HCT116 (cell line): ENCODE measurements around the gene PANX3. TPM values are rescaled to one million over a fixed set of nuclear protein-coding genes. Genes with fewer than 3 reads are reported as not detected.

Experiments used
- ATAC-seq: fragments of 200-7000 bp; cut with Tn5 transposase; 2 replicates; pipeline ENCODE4 v1.9.1; 2020; ENCODE audit warnings: mild to moderate bottlenecking, moderate library complexity
- BruUV-seq: library from RNA; stranded (reverse); fragments of 400-500 nt; replicated peaks from 2 replicates; lab custom pipeline; 2021; lab: Mats Ljungman, UMichigan
- CTCF ChIA-PET: fragments of 300-600 bp; sonication (Branson Sonifier 250); formaldehyde crosslinking; loops from one replicate; lab custom pipeline; 2021; ENCODE audit warnings: antibody characterized with exemption; lab: Charles Lee
- POLR2A ChIA-PET: fragments of 300-600, 350-600 bp; sonication (Branson Sonifier 250); formaldehyde crosslinking; loops from one replicate; lab custom pipeline; 2021; ENCODE audit warnings: antibody characterized with exemption; lab: Charles Lee
- RAD21 ChIA-PET, 2 experiments: fragments of 300-600 bp; sonication (Branson Sonifier 250); formaldehyde crosslinking; loops; one replicate each; lab custom pipeline; 2023; ENCODE audit warnings: low total read pairs in 2 of 2; ENCODE audit not compliant: uncharacterized antibody in 2 of 2, unreplicated experiment in 2 of 2, low non-redundant PET in 1 of 2; lab: Charles Lee
- DNase-seq: peaks from one replicate; pipeline ENCODE4 v3.0.0-alpha.2; 2010; ENCODE audit warnings: low read depth, low spot score
- H2AFZ ChIP-seq: fragments of 200-600 bp; shearing (Covaris generic), sonication (generic); 2 replicates; pipeline ENCODE4 v1.6.1; 2017; ENCODE audit warnings: low read depth, mixed run types, mixed read lengths, antibody characterized with exemption, low read length; ENCODE audit not compliant: poor library complexity, severe bottlenecking
- H3K27ac ChIP-seq: 2 replicates; pipeline ENCODE4 v1.5.1; 2012; ENCODE audit warnings: low read depth, low read length
- H3K27me3 ChIP-seq: fragments of 200-600 bp; sonication (generic); 2 replicates; pipeline ENCODE4 v1.6.1; 2016; ENCODE audit warnings: mixed run types, low read length, mixed read lengths; ENCODE audit not compliant: insufficient read depth
- H3K36me3 ChIP-seq, 2 experiments: fragments of 200-500 bp in 1 of 2; fragments of 200-600 bp in 1 of 2; sonication (Bioruptor generic) in 1 of 2; sonication (generic) in 1 of 2; 2 replicates each; pipeline versions ENCODE4 v1.5.1 to v1.6.1; 2014 to 2016; ENCODE audit warnings: low read length in 2 of 2, inconsistent platforms in 1 of 2, mixed read lengths in 1 of 2, mixed run types in 1 of 2; ENCODE audit not compliant: insufficient read depth in 2 of 2, control insufficient read depth in 1 of 2
- H3K4me1 ChIP-seq, 2 experiments: fragments of 200-600 bp in 1 of 2; sonication (generic) in 1 of 2; 2 replicates each; pipeline versions ENCODE4 v1.5.1 to v1.6.1; 2012 to 2017; ENCODE audit warnings: low read length in 2 of 2, inconsistent platforms in 1 of 2, mild to moderate bottlenecking in 1 of 2, mixed read lengths in 1 of 2, mixed run types in 1 of 2, moderate library complexity in 1 of 2; ENCODE audit not compliant: insufficient read depth in 2 of 2, control insufficient read depth in 1 of 2
- H3K4me2 ChIP-seq: fragments of 200-600 bp; sonication (generic); 2 replicates; pipeline ENCODE4 v1.6.1; 2017; ENCODE audit warnings: mixed run types, low read length, mixed read lengths
- H3K4me3 ChIP-seq, 2 experiments: fragments of 200-600 bp in 1 of 2; sonication (generic) in 1 of 2; replicated peaks in 1 of 2; 2 replicates each; pipeline ENCODE4 v1.5.1; 2011 to 2016; ENCODE audit warnings: low read length in 2 of 2, control low read depth in 1 of 2, low read depth in 1 of 2, mild to moderate bottlenecking in 1 of 2, mixed read lengths in 1 of 2, mixed run types in 1 of 2
- H3K79me2 ChIP-seq: fragments of 200-600 bp; sonication (generic); 2 replicates; pipeline ENCODE4 v1.6.1; 2017; ENCODE audit warnings: mild to moderate bottlenecking, mixed run types, low read length, moderate library complexity, mixed read lengths; ENCODE audit not compliant: insufficient read depth
- H3K9ac ChIP-seq: fragments of 200-600 bp; sonication (generic); 2 replicates; pipeline ENCODE4 v1.6.1; 2016; ENCODE audit warnings: low read length, mixed read lengths
- H3K9me2 ChIP-seq: fragments of 200-600 bp; sonication (generic), shearing (Covaris generic); 2 replicates; pipeline ENCODE4 v1.6.1; 2017; ENCODE audit warnings: mixed run types, mild to moderate bottlenecking, moderate library complexity; ENCODE audit not compliant: insufficient read depth
- H3K9me3 ChIP-seq, 2 experiments: fragments of 200-500 bp in 1 of 2; fragments of 200-600 bp in 1 of 2; sonication (Bioruptor generic) in 1 of 2; sonication (generic) in 1 of 2; 2 replicates each; pipeline ENCODE4 v1.6.1; 2014 to 2017; ENCODE audit warnings: low read length in 2 of 2, mixed read lengths in 2 of 2, inconsistent platforms in 1 of 2, low read depth in 1 of 2, mild to moderate bottlenecking in 1 of 2, mixed run types in 1 of 2, moderate library complexity in 1 of 2; ENCODE audit not compliant: control insufficient read depth in 1 of 2, insufficient read depth in 1 of 2
- H4K20me1 ChIP-seq: fragments of 200-600 bp; sonication (generic), shearing (Covaris generic); 2 replicates; pipeline ENCODE4 v1.6.1; 2017; ENCODE audit warnings: mixed run types, mild to moderate bottlenecking, moderate library complexity; ENCODE audit not compliant: insufficient read depth
- ATF3 ChIP-seq: IDR thresholded peaks from 2 replicates; pipeline ENCODE4 v1.6.1; 2012
- CBX3 ChIP-seq: IDR thresholded peaks from 2 replicates; pipeline ENCODE4 v1.6.1; 2012; ENCODE audit warnings: low read depth
- CEBPB ChIP-seq: IDR thresholded peaks from 2 replicates; pipeline ENCODE4 v1.6.1; 2012; ENCODE audit warnings: low read depth
- CTCF ChIP-seq, 3 experiments: fragments of 200-600 bp in 1 of 3; sonication (generic) in 1 of 3; IDR thresholded peaks in 2 of 3; conservative IDR thresholded peaks in 1 of 3; 2 replicates each; pipeline ENCODE4 v1.5.1; 2012 to 2017; ENCODE audit warnings: low read depth in 2 of 3, low read length in 2 of 3, antibody characterized with exemption in 1 of 3, borderline replicate concordance in 1 of 3, control low read depth in 1 of 3, mild to moderate bottlenecking in 1 of 3, mixed read lengths in 1 of 3, mixed run types in 1 of 3, moderate library complexity in 1 of 3; ENCODE audit not compliant: insufficient read depth in 1 of 3
- EGR1 ChIP-seq: IDR thresholded peaks from 2 replicates; pipeline ENCODE4 v1.6.1; 2012; ENCODE audit warnings: low read depth
- ELF1 ChIP-seq: IDR thresholded peaks from 2 replicates; pipeline ENCODE4 v1.6.1; 2012; ENCODE audit warnings: low read depth, borderline replicate concordance
- EZH2 ChIP-seq: fragments of 200-600 bp; sonication (generic); IDR thresholded peaks from 2 replicates; pipeline ENCODE4 v1.6.1; 2017; ENCODE audit warnings: antibody characterized with exemption, mixed run types
- EZH2phosphoT487 ChIP-seq: fragments of 200-600 bp; IDR thresholded peaks from 2 replicates; pipeline ENCODE4 v1.6.1; 2018; ENCODE audit warnings: antibody characterized with exemption, borderline replicate concordance
- FOSL1 ChIP-seq: IDR thresholded peaks from 2 replicates; pipeline ENCODE4 v1.6.1; 2012; ENCODE audit warnings: low read depth
- JUND ChIP-seq: IDR thresholded peaks from 2 replicates; pipeline ENCODE4 v1.6.1; 2012
- POLR2A ChIP-seq: IDR thresholded peaks from 2 replicates; pipeline ENCODE4 v1.7.0; 2011; ENCODE audit warnings: borderline replicate concordance; ENCODE audit not compliant: insufficient read depth, insufficient read length; ENCODE audit errors: extremely low read depth
- POLR2AphosphoS5 ChIP-seq: IDR thresholded peaks from 2 replicates; pipeline ENCODE4 v1.6.1; 2011; ENCODE audit warnings: mild to moderate bottlenecking, low read depth, low read length, moderate library complexity
- RAD21 ChIP-seq: IDR thresholded peaks from 2 replicates; pipeline ENCODE4 v1.6.1; 2012; ENCODE audit warnings: low read depth, mild to moderate bottlenecking
- SIN3A ChIP-seq: IDR thresholded peaks from 2 replicates; pipeline ENCODE4 v1.6.1; 2012; ENCODE audit warnings: low read depth
- SP1 ChIP-seq: IDR thresholded peaks from 2 replicates; pipeline ENCODE4 v1.6.1; 2012; ENCODE audit warnings: low read depth
- TCF7L2 ChIP-seq: IDR thresholded peaks from 2 replicates; pipeline ENCODE4 v1.7.0; 2011; ENCODE audit warnings: borderline replicate concordance, inconsistent platforms; ENCODE audit not compliant: insufficient read depth, insufficient read length; ENCODE audit errors: extremely low read depth
- YY1 ChIP-seq: IDR thresholded peaks from 2 replicates; pipeline ENCODE4 v1.6.1; 2011; ENCODE audit warnings: low read length, low read depth, moderate library complexity, mild to moderate bottlenecking; ENCODE audit not compliant: insufficient replicate concordance; ENCODE audit errors: extremely low read depth
- ZFX ChIP-seq: fragments of 450-650 bp; IDR thresholded peaks from 2 replicates; pipeline ENCODE4 v1.6.1; 2017
- ZNF274 ChIP-seq: fragments of 200-500 bp; sonication (Bioruptor generic); IDR thresholded peaks from 2 replicates; pipeline ENCODE4 v1.6.1; 2014; ENCODE audit warnings: mild to moderate bottlenecking, low read depth, low read length, inconsistent platforms
- intact Hi-C: fragments of 100-400 bp; cut with micrococcal nuclease; formaldehyde crosslinking; loops from 2 replicates; pipeline ENCODE4 v1.10.0; 2022
- total RNA-seq: library from RNA; stranded (reverse); gene quantifications from one replicate; pipeline ENCODE4 v1.2.1, GENCODE V29; 2021; ENCODE audit not compliant: unreplicated experiment

The PANX3 gene
- total RNA-seq, 1 experiment from 2014 or later: not detected

GRCh38 chr11:124625504-124626168 is 14.4 kb downstream of the PANX3 start:
- POLR2A ChIA-PET: no interaction called here
- no peak overlapping the region for H2AFZ ChIP-seq

GRCh38 chr11:124627546-124627945 is 16.3 kb downstream of the PANX3 start:
- DNase-seq (no peak), ATAC-seq (no peak)
- Histone ChIP-seq H3K36me3 (peaks cover 31 to 49% of the 10 kb centered on the region in 2 experiments), H3K9ac (no peak overlapping the region), H3K4me2 (no peak overlapping the region), H3K27ac (no peak overlapping the region), H3K9me3 (no peaks in the 10 kb centered on the region), H4K20me1 (no peaks in the 10 kb centered on the region), H3K4me3 (no peak overlapping the region), H3K4me1 (peaks cover 7 to 8% of the 10 kb centered on the region in 2 experiments; a peak in 3 of 4 replicates), H3K9me2 (no peaks in the 10 kb centered on the region), H3K79me2 (peaks cover 45% of the 10 kb centered on the region), H3K27me3 (no peaks in the 10 kb centered on the region), H2AFZ (no peak overlapping the region)
- intact Hi-C loops: no loop called here
- ChIA-PET RAD21 (no interaction called here), CTCF (no interaction called here), POLR2A (no interaction called here)
- BruUV-seq: no TSS peak
- no peak for TF ChIP-seq CBX3
- TF ChIP-seq EGR1: no peak
- TF ChIP-seq POLR2A: no peak
- TF ChIP-seq JUND: no peak
- TF ChIP-seq CEBPB: no peak
- no peak for TF ChIP-seq CTCF (IDR thresholded peaks at IDR 0.05 in 2 of 3, conservative IDR thresholded peaks at IDR 0.05 in 1 of 3; ENCODE audit: borderline replicate concordance in 1 of 3, insufficient read depth in 1 of 3, low read depth in 2 of 3, low read length in 2 of 3)
- TF ChIP-seq EZH2phosphoT487: no peak
- no peak for TF ChIP-seq POLR2AphosphoS5
- TF ChIP-seq ELF1: no peak
- TF ChIP-seq ATF3: no peak
- TF ChIP-seq YY1: no peak
- no peak for TF ChIP-seq SP1
- TF ChIP-seq ZFX: no peak
- no peak for TF ChIP-seq ZNF274

More at GRCh38 chr11:124625504-124626168, 14.4 kb downstream of the PANX3 start:
- Histone ChIP-seq H3K4me3 (no peak overlapping the region), H3K9me2 (no peaks in the 10 kb centered on the region), H3K4me1 (peaks cover 8 to 12% of the 10 kb centered on the region in 2 experiments; a peak in 3 of 4 replicates), H3K36me3 (peaks cover 15 to 31% of the 10 kb centered on the region in 2 experiments), H3K79me2 (peaks cover 45% of the 10 kb centered on the region), H3K27ac (no peak overlapping the region), H3K27me3 (peaks cover 1% of the 10 kb centered on the region; the same call in 1 of the 2 replicates), H3K9ac (no peak overlapping the region), H3K9me3 (no peaks in the 10 kb centered on the region), H4K20me1 (no peaks in the 10 kb centered on the region), H3K4me2 (no peak overlapping the region)
- CTCF ChIA-PET: no interaction called here
- no peak for DNase-seq
- no TSS peak for BruUV-seq
- RAD21 ChIA-PET: no interaction called here
- TF ChIP-seq EGR1 (no peak), CEBPB (no peak), ZNF274 (no peak), SIN3A (no peak), POLR2A (no peak), POLR2AphosphoS5 (no peak), RAD21 (no peak), FOSL1 (no peak), CBX3 (no peak), ELF1 (no peak), JUND (no peak), ATF3 (no peak), EZH2 (no peak), TCF7L2 (no peak)
- no peak for ATAC-seq
- intact Hi-C loops: no loop called here
